GM12878 (cell line): ENCODE data around the gene RXFP1. TPM values are rescaled to one million over a fixed set of nuclear protein-coding genes. Genes with fewer than 3 reads are reported as not detected.

Experiments
- ATAC-seq: fragments of 200-7000 bp; cut with Tn5 transposase; 3 replicates; pipeline ENCODE4 v1.9.1; 2020; ENCODE audit warnings: mild to moderate bottlenecking, moderate library complexity
- BruUV-seq: library from RNA; stranded (reverse); fragments of 400-500 nt; replicated peaks from 2 replicates; lab custom pipeline; 2021; lab: Mats Ljungman, UMichigan
- CTCF ChIA-PET: fragments of 300-600 bp; sonication (Branson Sonifier 250); formaldehyde crosslinking; extraction: SDS; loops from one replicate; lab custom pipeline; 2021; ENCODE audit warnings: inconsistent platforms; lab: Yijun Ruan, JAX
- POLR2A ChIA-PET: fragments of 350-600 bp; formaldehyde crosslinking; extraction: SDS; loops from one replicate; lab custom pipeline; 2021; ENCODE audit warnings: inconsistent platforms; lab: Charles Lee
- RAD21 ChIA-PET: fragments of 300-600 bp; sonication (Branson Sonifier 250); formaldehyde crosslinking; loops from one replicate; lab custom pipeline; 2023; ENCODE audit warnings: antibody characterized with exemption; ENCODE audit not compliant: unreplicated experiment; lab: Charles Lee
- SMC1A ChIA-PET: fragments of 300-600 bp; sonication (Branson Sonifier 250); formaldehyde crosslinking; loops from one replicate; lab custom pipeline; 2023; ENCODE audit not compliant: unreplicated experiment, uncharacterized antibody; lab: Charles Lee
- DNase-seq: peaks from one replicate; pipeline ENCODE4 v3.0.0-alpha.2; 2011; ENCODE audit warnings: low read depth, low spot score
- FAIRE-seq: peaks from 3 replicates; lab custom pipeline; 2011; peaks lifted over from hg19 to GRCh38; lab: Jason Lieb, UNC
- H2AFZ ChIP-seq: 2 replicates; pipeline ENCODE4 v1.6.0; 2011; ENCODE audit warnings: low read depth, low read length, control low read depth; ENCODE audit not compliant: control insufficient read depth
- H3K27ac ChIP-seq: 2 replicates; pipeline ENCODE4 v1.5.1; 2011; ENCODE audit warnings: control low read depth; ENCODE audit not compliant: control insufficient read depth, insufficient read depth
- H3K27me3 ChIP-seq, 2 experiments: replicated peaks in 1 of 2; 2 replicates each; pipeline versions ENCODE4 v1.6.0 to v1.6.1; 2011; ENCODE audit warnings: low read length in 1 of 2; ENCODE audit not compliant: control insufficient read depth in 2 of 2, insufficient read depth in 2 of 2
- H3K36me3 ChIP-seq, 2 experiments: 2 replicates each; pipeline ENCODE4 v1.5.1; 2011; ENCODE audit warnings: low read length in 1 of 2; ENCODE audit not compliant: control insufficient read depth in 2 of 2, insufficient read depth in 2 of 2
- H3K4me1 ChIP-seq: 2 replicates; pipeline ENCODE4 v1.6.1; 2011; ENCODE audit warnings: mild to moderate bottlenecking, low read length, moderate library complexity, mixed read lengths; ENCODE audit not compliant: control insufficient read depth, insufficient read depth
- H3K4me2 ChIP-seq: 2 replicates; pipeline ENCODE4 v1.6.0; 2011; ENCODE audit warnings: control low read depth; ENCODE audit not compliant: control insufficient read depth, insufficient read depth
- H3K4me3 ChIP-seq: fragments of 200-600 bp; sonication (generic); 2 replicates; pipeline ENCODE4 v1.5.1; 2016
- H3K79me2 ChIP-seq: 2 replicates; pipeline ENCODE4 v1.6.0; 2011; ENCODE audit warnings: low read length; ENCODE audit not compliant: control insufficient read depth, insufficient read depth
- H3K9ac ChIP-seq: 2 replicates; pipeline ENCODE4 v1.8.0; 2011; ENCODE audit warnings: low read length, control low read depth, mixed read lengths; ENCODE audit not compliant: control insufficient read depth, insufficient read depth
- H3K9me3 ChIP-seq: replicated peaks from 3 replicates; pipeline ENCODE4 v1.5.1; 2011; ENCODE audit warnings: mild to moderate bottlenecking, low read length; ENCODE audit not compliant: control insufficient read depth, insufficient read depth
- H4K20me1 ChIP-seq: 2 replicates; pipeline ENCODE4 v1.6.0; 2011; ENCODE audit not compliant: control insufficient read depth, insufficient read depth
- ATF7 ChIP-seq: fragments of 450-650 bp; IDR thresholded peaks from 2 replicates; pipeline ENCODE4 v1.6.1; 2016; ENCODE audit warnings: low read depth, mild to moderate bottlenecking
- BRCA1 ChIP-seq: IDR thresholded peaks from 2 replicates; pipeline ENCODE4 v1.6.1; 2011; ENCODE audit warnings: low read depth, low read length, improper control_type of control experiment
- EP300 ChIP-seq, 2 experiments: fragments of 150-350 bp in 1 of 2; IDR thresholded peaks; 2 replicates each; pipeline ENCODE4 v1.6.1; 2011 to 2012; ENCODE audit warnings: low read depth in 2 of 2, low read length in 2 of 2, borderline replicate concordance in 1 of 2, improper control_type of control experiment in 1 of 2, inconsistent platforms in 1 of 2; ENCODE audit not compliant: control insufficient read depth in 1 of 2
- NR2F1 ChIP-seq: fragments of 450-650 bp; conservative IDR thresholded peaks from 2 replicates; pipeline ENCODE4 v1.6.1; 2017; ENCODE audit warnings: mild to moderate bottlenecking
- RB1 ChIP-seq: fragments of 450-650 bp; formaldehyde crosslinking; IDR thresholded peaks from 2 replicates; pipeline ENCODE4 v1.6.1; 2017; ENCODE audit warnings: mild to moderate bottlenecking, borderline replicate concordance
- RBBP5 ChIP-seq: fragments of 200-600 bp; sonication (generic); conservative IDR thresholded peaks from 2 replicates; pipeline ENCODE4 v1.6.1; 2016
- SMAD5 ChIP-seq: IDR thresholded peaks from 2 replicates; pipeline ENCODE4 v1.6.1; 2016; ENCODE audit warnings: antibody characterized with exemption, low read depth
- SMARCA5 ChIP-seq: fragments of 450-650 bp; IDR thresholded peaks from 2 replicates; pipeline ENCODE4 v1.6.1; 2017; ENCODE audit warnings: mild to moderate bottlenecking
- STAT1 ChIP-seq: fragments of 450-650 bp; conservative IDR thresholded peaks from 2 replicates; pipeline ENCODE4 v1.6.1; 2014; ENCODE audit warnings: antibody characterized with exemption, mild to moderate bottlenecking
- SUPT20H ChIP-seq: IDR thresholded peaks from 2 replicates; pipeline ENCODE4 v1.6.1; 2011; ENCODE audit warnings: low read depth, mild to moderate bottlenecking, low read length, moderate library complexity, borderline replicate concordance; ENCODE audit not compliant: control insufficient read depth
- TBL1XR1 ChIP-seq: IDR thresholded peaks from 2 replicates; pipeline ENCODE4 v1.6.1; 2012; ENCODE audit warnings: low read depth, low read length, improper control_type of control experiment
- ZZZ3 ChIP-seq: IDR thresholded peaks from 2 replicates; pipeline ENCODE4 v1.6.1; 2011; ENCODE audit warnings: low read depth; ENCODE audit not compliant: control insufficient read depth, insufficient read length
- WGBS: methylation state at CpG from one replicate; pipeline ENCODE4 v1.1.6; 2016; ENCODE audit warnings: low lambda C conversion rate; ENCODE audit not compliant: insufficient replicate concordance, insufficient coverage; ENCODE audit errors: missing lambda C conversion rate; 5-methylcytosine and 5-hydroxymethylcytosine counted together
- in situ Hi-C: fragments of 300-500 bp; cut with MboI; formaldehyde crosslinking; loops from 9 replicates; pipeline ENCODE4 v1.14.3; 2018; ENCODE audit warnings: mixed read lengths
- intact Hi-C: fragments of 100-400 bp; cut with micrococcal nuclease; formaldehyde crosslinking; loops from one replicate; pipeline ENCODE4 v1.14.2; 2022; ENCODE audit not compliant: unreplicated experiment
- polyA plus RNA-seq, 11 experiments: library from polyadenylated mRNA; depleted of rRNA in 4 of 11; unstranded in 6 of 11; stranded (reverse) in 5 of 11; fragments of >200 nt; fragmentation: Nextera tagmentation in 4 of 11; fragmentation: Illumina TruSeq in 1 of 11; extraction: Ambion mirVana in 4 of 11; extraction: Trizol in 1 of 11; gene quantifications; 1 replicate in 1 of 11; 2 replicates in 10 of 11; pipeline versions ENCODE4 v1.2.1 to v1.2.3, GENCODE V29; 2011 to 2016; ENCODE audit warnings: inconsistent platforms in 2 of 11, missing spikeins in 2 of 11, low read depth in 1 of 11
- total RNA-seq, 4 experiments: library from RNA; depleted of rRNA in 3 of 4; stranded (reverse); fragments of >200 nt in 3 of 4; fragmentation: Illumina TruSeq in 1 of 4; extraction: Trizol in 1 of 4; gene quantifications; 2 replicates each; pipeline versions ENCODE4 v1.2.1 to v1.2.3, GENCODE V29; 2013 to 2021

Gene RXFP1
- total and polyA plus RNA-seq, 10 of the 15 experiments (the other 5 are each of a cell fraction or from before 2014, with no cell fraction given): 0.12 TPM; not detected in 9

- Histone ChIP-seq H3K4me1 (no peaks in the 10 kb centered on the region), H3K27me3 (no peaks in the 10 kb centered on the region), H3K4me2 (no peak overlapping the region), H3K9ac (no peak overlapping the region), H3K9me3 (no peaks in the 10 kb centered on the region; the same call in 2 of the 3 replicates), H3K36me3 (no peaks in the 10 kb centered on the region), H2AFZ (no peak overlapping the region), H3K27ac (no peak overlapping the region), H3K79me2 (no peaks in the 10 kb centered on the region), H4K20me1 (no peaks in the 10 kb centered on the region), H3K4me3 (no peak overlapping the region)
- intact Hi-C loops: no loop called here
- POLR2A ChIA-PET: no interaction called here
- RAD21 ChIA-PET: no interaction called here
- no TSS peak for BruUV-seq
- DNase-seq: no peak
- CTCF ChIA-PET: no interaction called here
- in situ Hi-C loops: no loop called here
- TF ChIP-seq EP300 (IDR thresholded peaks at IDR 0.05; ENCODE audit: borderline replicate concordance in 1 of 2, control insufficient read depth in 1 of 2, low read depth in 2 of 2, low read length in 2 of 2) (no peak), RBBP5 (no peak), RB1 (no peak), ZZZ3 (no peak), SUPT20H (no peak), SMARCA5 (no peak), TBL1XR1 (no peak), NR2F1 (no peak), STAT1 (no peak), BRCA1 (no peak), ATF7 (no peak), SMAD5 (no peak)
- ATAC-seq: no peak
- SMC1A ChIA-PET: no interaction called here
- 68% methylated on average over 3 of the region's 3 CpGs for WGBS
- no peak for FAIRE-seq
Measured at GRCh38 chr4:158590824-158591223, 69.1 kb downstream of the RXFP1 start.
